ENCODE results near the gene GLRB. TPM values are rescaled to one million over a fixed set of nuclear protein-coding genes. Genes with fewer than 3 reads are reported as not detected.

The GLRB gene
- total and polyA plus RNA-seq, 2 donors (not counting 1 experiment from before 2014, with no cell fraction given): not detected

DNA sequence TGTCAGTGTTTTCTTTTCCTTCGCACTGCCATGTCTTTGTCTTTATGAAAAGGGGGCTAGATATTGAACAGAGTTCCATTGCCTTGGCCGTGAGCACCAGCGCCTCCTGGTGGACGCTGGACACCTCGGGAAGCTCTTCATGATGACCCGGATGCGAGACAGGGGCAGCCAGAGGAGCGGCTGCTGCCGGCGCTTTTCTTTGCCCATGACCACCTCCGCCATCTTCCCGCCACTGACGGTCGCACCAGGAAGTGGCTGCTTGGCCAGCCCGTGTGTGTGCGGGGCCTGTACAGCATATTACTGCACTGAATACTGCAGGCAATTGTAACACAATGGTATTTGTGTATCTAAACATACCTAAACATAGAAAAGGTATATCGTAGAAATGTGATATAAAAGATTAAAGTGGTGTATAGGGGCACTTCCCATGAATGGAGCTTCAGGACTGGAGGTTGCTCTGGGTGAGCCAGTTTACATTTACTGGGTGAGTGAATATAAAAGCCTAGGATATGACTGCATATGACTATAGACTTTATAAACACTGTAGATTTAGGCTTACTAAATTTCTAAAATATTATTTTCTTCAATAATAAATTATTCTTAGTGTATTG, 128.8 kb downstream of the GLRB start:
- Mint-ChIP-seq H3K27me3 (no peaks in the 10 kb centered on the region), H3K9me3 (ENCODE audit: insufficient read depth) (no peaks in the 10 kb centered on the region), H3K27ac (no peak overlapping the region), H3K4me1 (no peaks in the 10 kb centered on the region), H3K4me3 (no peak overlapping the region)
- no peaks in the 10 kb centered on the region for H3K79me2 ChIP-seq (ENCODE audit: control insufficient read depth, insufficient read depth, low read length)
- no peaks in the 10 kb centered on the region for H3K36me3 ChIP-seq (replicated peaks in 1 of 2; ENCODE audit: control extremely low read depth in 1 of 2, control insufficient read depth in 1 of 2, extremely low read depth in 1 of 2, insufficient read depth in 2 of 2, low read length in 1 of 2)
- intact Hi-C loops (cut with micrococcal nuclease): no loop called here
- H2AFZ ChIP-seq (ENCODE audit: insufficient read depth, low read depth, low read length, poor library complexity, severe bottlenecking): no peak overlapping the region
- H3K27ac ChIP-seq (ENCODE audit: low read length in 2 of 2): no peak overlapping the region
- H3K4me3 ChIP-seq (ENCODE audit: control extremely low read depth in 1 of 5, extremely low read depth in 1 of 5, insufficient read depth in 1 of 5, low read depth in 2 of 5, low read length in 4 of 5): no peak overlapping the region
- DNase-seq (peak; percentile 8), ATAC-seq (ENCODE audit: low read depth) (no peak)
- H3K9ac ChIP-seq (ENCODE audit: low read length): no peak overlapping the region
- no peaks in the 10 kb centered on the region for H3K27me3 ChIP-seq (replicated peaks in 1 of 4; ENCODE audit: control extremely low read depth in 1 of 4, control insufficient read depth in 3 of 4, insufficient read depth in 4 of 4, low read length in 3 of 4)
- 77% methylated on average over 17 of the region's 17 CpGs for WGBS (ENCODE audit: insufficient coverage)
- H3K4me1 ChIP-seq (ENCODE audit: control insufficient read depth in 2 of 2, insufficient read depth in 2 of 2, low read length in 2 of 2): no peaks in the 10 kb centered on the region
- no peaks in the 10 kb centered on the region for H4K20me1 ChIP-seq (ENCODE audit: control insufficient read depth, insufficient read depth, low read length, poor library complexity, severe bottlenecking)
- no peak overlapping the region for H3K4me2 ChIP-seq (replicated peaks; ENCODE audit: low read depth, low read length, poor library complexity, severe bottlenecking)
- peaks cover 0 to 8% (median 0%) of the 10 kb centered on the region in 3 donors for H3K9me3 ChIP-seq (ENCODE audit: control extremely low read depth in 1 of 3, control insufficient read depth in 2 of 3, insufficient read depth in 1 of 3, low read length in 2 of 3)
- CTCF ChIA-PET: no interaction called here
- TF ChIP-seq, protein P1, sequence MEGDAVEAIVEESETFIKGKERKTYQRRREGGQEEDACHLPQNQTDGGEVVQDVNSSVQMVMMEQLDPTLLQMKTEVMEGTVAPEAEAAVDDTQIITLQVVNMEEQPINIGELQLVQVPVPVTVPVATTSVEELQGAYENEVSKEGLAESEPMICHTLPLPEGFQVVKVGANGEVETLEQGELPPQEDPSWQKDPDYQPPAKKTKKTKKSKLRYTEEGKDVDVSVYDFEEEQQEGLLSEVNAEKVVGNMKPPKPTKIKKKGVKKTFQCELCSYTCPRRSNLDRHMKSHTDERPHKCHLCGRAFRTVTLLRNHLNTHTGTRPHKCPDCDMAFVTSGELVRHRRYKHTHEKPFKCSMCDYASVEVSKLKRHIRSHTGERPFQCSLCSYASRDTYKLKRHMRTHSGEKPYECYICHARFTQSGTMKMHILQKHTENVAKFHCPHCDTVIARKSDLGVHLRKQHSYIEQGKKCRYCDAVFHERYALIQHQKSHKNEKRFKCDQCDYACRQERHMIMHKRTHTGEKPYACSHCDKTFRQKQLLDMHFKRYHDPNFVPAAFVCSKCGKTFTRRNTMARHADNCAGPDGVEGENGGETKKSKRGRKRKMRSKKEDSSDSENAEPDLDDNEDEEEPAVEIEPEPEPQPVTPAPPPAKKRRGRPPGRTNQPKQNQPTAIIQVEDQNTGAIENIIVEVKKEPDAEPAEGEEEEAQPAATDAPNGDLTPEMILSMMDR (IDR thresholded peaks at IDR 0.05): peak; percentile 24
- no peak for TF ChIP-seq EZH2 (IDR thresholded peaks at IDR 0.05; ENCODE audit: borderline replicate concordance, insufficient read depth, low read depth, low read length, poor library complexity, severe bottlenecking)
- POLR2A ChIA-PET: no interaction called here

DNA sequence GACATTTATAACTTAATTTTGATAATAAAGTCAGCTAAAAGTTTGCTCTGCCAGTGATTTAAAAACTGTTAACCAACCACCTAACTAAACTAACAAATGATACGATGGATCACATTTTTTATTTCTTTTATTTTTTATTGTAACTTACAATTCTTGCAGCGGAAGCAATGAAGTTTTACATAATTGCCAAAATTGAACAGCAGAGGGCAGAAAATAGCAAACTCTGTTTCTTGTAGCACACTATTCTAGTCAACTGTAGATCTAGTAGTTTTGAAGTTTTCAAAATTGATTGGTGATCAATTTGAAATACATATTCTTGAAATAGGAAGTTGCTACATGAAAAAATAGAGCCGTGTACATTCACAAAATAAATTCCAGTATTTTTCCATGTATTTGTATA, 141.8 kb downstream of the GLRB start:
- Histone ChIP-seq H3K9ac (ENCODE audit: low read length) (no peak overlapping the region), H3K9me3 (ENCODE audit: control extremely low read depth in 1 of 3, control insufficient read depth in 2 of 3, insufficient read depth in 1 of 3, low read length in 2 of 3) (peaks cover 0 to 20% (median 0%) of the 10 kb centered on the region in 3 donors), H3K27me3 (replicated peaks in 1 of 4; ENCODE audit: control extremely low read depth in 1 of 4, control insufficient read depth in 3 of 4, insufficient read depth in 4 of 4, low read length in 3 of 4) (peaks cover 0 to 16% (median 3%) of the 10 kb centered on the region in 4 experiments), H4K20me1 (ENCODE audit: control insufficient read depth, insufficient read depth, low read length, poor library complexity, severe bottlenecking) (no peaks in the 10 kb centered on the region), H3K4me3 (ENCODE audit: control extremely low read depth in 1 of 5, extremely low read depth in 1 of 5, insufficient read depth in 1 of 5, low read depth in 2 of 5, low read length in 4 of 5) (no peak overlapping the region), H3K36me3 (replicated peaks in 1 of 2; ENCODE audit: control extremely low read depth in 1 of 2, control insufficient read depth in 1 of 2, extremely low read depth in 1 of 2, insufficient read depth in 2 of 2, low read length in 1 of 2) (no peaks in the 10 kb centered on the region), H2AFZ (ENCODE audit: insufficient read depth, low read depth, low read length, poor library complexity, severe bottlenecking) (no peak overlapping the region), H3K4me1 (ENCODE audit: control insufficient read depth in 2 of 2, insufficient read depth in 2 of 2, low read length in 2 of 2) (no peaks in the 10 kb centered on the region), H3K79me2 (ENCODE audit: control insufficient read depth, insufficient read depth, low read length) (no peaks in the 10 kb centered on the region), H3K4me2 (replicated peaks; ENCODE audit: low read depth, low read length, poor library complexity, severe bottlenecking) (no peak overlapping the region), H3K27ac (ENCODE audit: low read length in 2 of 2) (no peak overlapping the region)
- Mint-ChIP-seq H3K27me3 (peaks cover 27% of the 10 kb centered on the region), H3K4me3 (no peak overlapping the region), H3K9me3 (ENCODE audit: insufficient read depth) (peaks cover 2% of the 10 kb centered on the region), H3K4me1 (no peaks in the 10 kb centered on the region), H3K27ac (no peak overlapping the region)
- WGBS (ENCODE audit: insufficient coverage): no CpG with 5 or more reads among the region's 3 CpGs
- ChIA-PET CTCF (no interaction called here), POLR2A (no interaction called here)
- DNase-seq: no peak
- intact Hi-C loops (cut with micrococcal nuclease): no loop called here
- no peak for TF ChIP-seq EZH2 (IDR thresholded peaks at IDR 0.05; ENCODE audit: borderline replicate concordance, insufficient read depth, low read depth, low read length, poor library complexity, severe bottlenecking)
- TF ChIP-seq, protein P1 (IDR thresholded peaks at IDR 0.05): no peak
- no peak for ATAC-seq (ENCODE audit: low read depth)
